Measurements from ENCODE around the gene HADHA. TPM values are rescaled to one million over a fixed set of nuclear protein-coding genes. Genes with fewer than 3 reads are reported as not detected.

Gene HADHA
- total and polyA plus RNA-seq, 2 donors (not counting 1 experiment from before 2014, with no cell fraction given): 29.8 to 96.7 TPM

- Mint-ChIP-seq H3K4me3 (no peak overlapping the region), H3K27ac (no peak overlapping the region), H3K4me1 (peaks cover 11% of the 10 kb centered on the region), H3K27me3 (no peaks in the 10 kb centered on the region), H3K9me3 (ENCODE audit: insufficient read depth) (no peaks in the 10 kb centered on the region)
- TF ChIP-seq EZH2 (IDR thresholded peaks at IDR 0.05; ENCODE audit: borderline replicate concordance, insufficient read depth, low read depth, low read length, poor library complexity, severe bottlenecking): no peak
- no peak for TF ChIP-seq CTCF (IDR thresholded peaks at IDR 0.05)
- Histone ChIP-seq H3K4me2 (replicated peaks; ENCODE audit: low read depth, low read length, poor library complexity, severe bottlenecking) (no peak overlapping the region), H3K9me3 (ENCODE audit: control extremely low read depth in 1 of 3, control insufficient read depth in 2 of 3, insufficient read depth in 1 of 3, low read length in 2 of 3) (no peaks in the 10 kb centered on the region), H3K27me3 (replicated peaks in 1 of 4; ENCODE audit: control extremely low read depth in 1 of 4, control insufficient read depth in 3 of 4, insufficient read depth in 4 of 4, low read length in 3 of 4) (no peaks in the 10 kb centered on the region), H3K4me3 (ENCODE audit: control extremely low read depth in 1 of 5, extremely low read depth in 1 of 5, insufficient read depth in 1 of 5, low read depth in 2 of 5, low read length in 4 of 5) (no peak overlapping the region), H3K36me3 (replicated peaks in 1 of 2; ENCODE audit: control extremely low read depth in 1 of 2, control insufficient read depth in 1 of 2, extremely low read depth in 1 of 2, insufficient read depth in 2 of 2, low read length in 1 of 2) (peaks cover 4 to 62% of the 10 kb centered on the region in 2 experiments), H4K20me1 (ENCODE audit: control insufficient read depth, insufficient read depth, low read length, poor library complexity, severe bottlenecking) (no peaks in the 10 kb centered on the region), H2AFZ (ENCODE audit: insufficient read depth, low read depth, low read length, poor library complexity, severe bottlenecking) (no peak overlapping the region), H3K79me2 (ENCODE audit: control insufficient read depth, insufficient read depth, low read length) (no peaks in the 10 kb centered on the region), H3K4me1 (ENCODE audit: control insufficient read depth in 2 of 2, insufficient read depth in 2 of 2, low read length in 2 of 2) (peaks cover 3% of the 10 kb centered on the region in 2 donors), H3K27ac (ENCODE audit: low read length in 2 of 2) (no peak overlapping the region), H3K9ac (ENCODE audit: low read length) (no peak overlapping the region)
- DNase-seq (no peak), ATAC-seq (ENCODE audit: low read depth) (no peak)
- WGBS (ENCODE audit: insufficient coverage): 96% methylated on average over 16 of the region's 20 CpGs
- ChIA-PET CTCF (no interaction called here), POLR2A (no interaction called here)
- intact Hi-C loops (cut with micrococcal nuclease): no loop called here
Observed at GRCh38 chr2:26191316-26192159, 52.9 kb downstream of the HADHA start.

- no peak overlapping the region for H2AFZ ChIP-seq (ENCODE audit: insufficient read depth, low read depth, low read length, poor library complexity, severe bottlenecking)
- H3K4me2 ChIP-seq (replicated peaks; ENCODE audit: low read depth, low read length, poor library complexity, severe bottlenecking): no peak overlapping the region
- intact Hi-C loops (cut with micrococcal nuclease): no loop called here
- H3K79me2 ChIP-seq (ENCODE audit: control insufficient read depth, insufficient read depth, low read length): no peaks in the 10 kb centered on the region
- TF ChIP-seq EZH2 (IDR thresholded peaks at IDR 0.05; ENCODE audit: borderline replicate concordance, insufficient read depth, low read depth, low read length, poor library complexity, severe bottlenecking): no peak
- no peak for TF ChIP-seq CTCF (IDR thresholded peaks at IDR 0.05)
- H3K27ac ChIP-seq (ENCODE audit: low read length in 2 of 2): no peak overlapping the region
- POLR2A ChIA-PET: no interaction called here
- Mint-ChIP-seq H3K27ac (no peak overlapping the region), H3K27me3 (no peaks in the 10 kb centered on the region), H3K4me1 (peaks cover 11% of the 10 kb centered on the region), H3K4me3 (no peak overlapping the region), H3K9me3 (ENCODE audit: insufficient read depth) (no peaks in the 10 kb centered on the region)
- WGBS (ENCODE audit: insufficient coverage): 94% methylated on average over 7 of the region's 7 CpGs
- H3K27me3 ChIP-seq (replicated peaks in 1 of 4; ENCODE audit: control extremely low read depth in 1 of 4, control insufficient read depth in 3 of 4, insufficient read depth in 4 of 4, low read length in 3 of 4): peaks cover 0 to 6% (median 1%) of the 10 kb centered on the region in 4 experiments
- H3K36me3 ChIP-seq (replicated peaks in 1 of 2; ENCODE audit: control extremely low read depth in 1 of 2, control insufficient read depth in 1 of 2, extremely low read depth in 1 of 2, insufficient read depth in 2 of 2, low read length in 1 of 2): peaks cover 4 to 50% of the 10 kb centered on the region in 2 experiments
- no peaks in the 10 kb centered on the region for H3K9me3 ChIP-seq (ENCODE audit: control extremely low read depth in 1 of 3, control insufficient read depth in 2 of 3, insufficient read depth in 1 of 3, low read length in 2 of 3)
- ATAC-seq (ENCODE audit: low read depth): no peak
- no peaks in the 10 kb centered on the region for H4K20me1 ChIP-seq (ENCODE audit: control insufficient read depth, insufficient read depth, low read length, poor library complexity, severe bottlenecking)
- no peak overlapping the region for H3K4me3 ChIP-seq (ENCODE audit: control extremely low read depth in 1 of 5, extremely low read depth in 1 of 5, insufficient read depth in 1 of 5, low read depth in 2 of 5, low read length in 4 of 5)
- H3K4me1 ChIP-seq (ENCODE audit: control insufficient read depth in 2 of 2, insufficient read depth in 2 of 2, low read length in 2 of 2): peaks cover 4% of the 10 kb centered on the region in 2 donors
- CTCF ChIA-PET: no interaction called here
- no peak overlapping the region for H3K9ac ChIP-seq (ENCODE audit: low read length)
- DNase-seq: no peak
Observed at GRCh38 chr2:26190369-26190768, 54.1 kb downstream of the HADHA start.
